HG03457 (cell line): ENCODE data around the gene C14orf119.

Experiments
- ATAC-seq: cut with Tn5 transposase; IDR thresholded peaks from one replicate; pipeline ENCODE4 v1.9.1; 2021; ENCODE audit warnings: moderate number of reproducible peaks; ENCODE audit not compliant: unreplicated experiment

The C14orf119 gene

GRCh38 chr14:23086565-23086964 is 8.7 kb upstream of the C14orf119 start:
- no peak for ATAC-seq

- ATAC-seq = no peak
These were observed 5.6 kb upstream of the C14orf119 start for GRCh38 chr14:23089498-23090253.

- ATAC-seq = no peak
These were observed 5.1 kb upstream of the C14orf119 start for GRCh38 chr14:23090254-23090636.

GRCh38 chr14:23091294-23092225 is 3.7 kb upstream of the C14orf119 start:
- no peak for ATAC-seq

- ATAC-seq = no peak
These were observed 2.2 kb upstream of the C14orf119 start for GRCh38 chr14:23093104-23093503.

GRCh38 chr14:23093526-23093925 is 1.8 kb upstream of the C14orf119 start:
- ATAC-seq = no peak

GRCh38 chr14:23093991-23094665 is 1.2 kb upstream of the C14orf119 start:
- no peak for ATAC-seq

GRCh38 chr14:23094666-23095195 is 574 bp upstream of the C14orf119 start, which contains the start of gene ACIN1:
TSS of gene ACIN1 (minus strand) at chr14:23095136. CDS start at chr14:23095112, 24 bp downstream.
- peak; percentile 26 for ATAC-seq

GRCh38 chr14:23097786-23098185 is 2.5 kb downstream of the C14orf119 start:
- ATAC-seq = no peak

- no peak for ATAC-seq
These were observed 4.0 kb downstream of the C14orf119 start for GRCh38 chr14:23099212-23099861.

GRCh38 chr14:23101213-23101970 is 6.1 kb downstream of the C14orf119 start:
- no peak for ATAC-seq

- no peak for ATAC-seq
These were observed 6.8 kb downstream of the C14orf119 start for GRCh38 chr14:23101986-23102625.

GRCh38 chr14:23102801-23103200 is 7.5 kb downstream of the C14orf119 start:
- no peak for ATAC-seq

- ATAC-seq = no peak
These were observed 8.3 kb downstream of the C14orf119 start for GRCh38 chr14:23103581-23103980.

- ATAC-seq = no peak
These were observed 8.8 kb downstream of the C14orf119 start for GRCh38 chr14:23104070-23104590.

- ATAC-seq = no peak
These were observed 9.5 kb downstream of the C14orf119 start, which contains the start of gene CIROP for GRCh38 chr14:23104591-23105347. TSS of gene CIROP (minus strand) at chr14:23104989. CDS start at chr14:23104920, 69 bp downstream.

GRCh38 chr14:23105348-23105824 is 10.1 kb downstream of the C14orf119 start:
- ATAC-seq = no peak

- no peak for ATAC-seq
These were observed 11.4 kb downstream of the C14orf119 start for GRCh38 chr14:23106747-23107045.
